Spleen (tissue), 7 donors: Measurements from ENCODE around the gene BZW2.

Experiments used
- CTCF ChIP-seq, 11 experiments: fragments of 200-600 bp in 7 of 11; fragments of 450-650 bp in 4 of 11; sonication (generic) in 4 of 11; IDR thresholded peaks in 8 of 11; conservative IDR thresholded peaks in 3 of 11; 1 replicate in 7 of 11; 2 replicates in 4 of 11; pipeline versions ENCODE4 v1.4.0 to v1.8.0; 2016 to 2021; ENCODE audit warnings: antibody characterized with exemption in 11 of 11, inconsistent platforms in 4 of 11, mild to moderate bottlenecking in 1 of 11
- POLR2A ChIP-seq, 3 donors: fragments of 450-650 bp; IDR thresholded peaks; one replicate each; pipeline ENCODE4 v1.5.1; 2017; ENCODE audit warnings: antibody characterized with exemption in 3 of 3, mild to moderate bottlenecking in 1 of 3
- POLR2AphosphoS5 ChIP-seq, 3 donors: sonication (generic); formaldehyde crosslinking; IDR thresholded peaks; one replicate each; pipeline ENCODE4 v1.5.1; 2017; ENCODE audit warnings: antibody characterized with exemption in 3 of 3
- donor health status: DM: no; HTN: no; CAD: no; lungs with moderate emphysema.
- donor health status: DM: no; HTN: no; CAD: no.
- donor health status: DM: no; HTN: no; CAD: no.

GRCh38 chr7:16747102-16747501 lies 101.1 kb downstream of the BZW2 start:
- no peak for TF ChIP-seq CTCF (IDR thresholded peaks at IDR 0.05 in 8 of 11, conservative IDR thresholded peaks at IDR 0.05 in 3 of 11)
- no peak for TF ChIP-seq POLR2A (IDR thresholded peaks at IDR 0.05)
- TF ChIP-seq POLR2AphosphoS5 (IDR thresholded peaks at IDR 0.05) = no peak
